GM21526 (cell line): ENCODE data around the gene CPN2.

Experiments used
- ATAC-seq: cut with Tn5 transposase; IDR thresholded peaks from one replicate; pipeline ENCODE4 v1.9.1; 2021; ENCODE audit warnings: moderate library complexity; ENCODE audit not compliant: unreplicated experiment, low FRiP score

The CPN2 gene

DNA sequence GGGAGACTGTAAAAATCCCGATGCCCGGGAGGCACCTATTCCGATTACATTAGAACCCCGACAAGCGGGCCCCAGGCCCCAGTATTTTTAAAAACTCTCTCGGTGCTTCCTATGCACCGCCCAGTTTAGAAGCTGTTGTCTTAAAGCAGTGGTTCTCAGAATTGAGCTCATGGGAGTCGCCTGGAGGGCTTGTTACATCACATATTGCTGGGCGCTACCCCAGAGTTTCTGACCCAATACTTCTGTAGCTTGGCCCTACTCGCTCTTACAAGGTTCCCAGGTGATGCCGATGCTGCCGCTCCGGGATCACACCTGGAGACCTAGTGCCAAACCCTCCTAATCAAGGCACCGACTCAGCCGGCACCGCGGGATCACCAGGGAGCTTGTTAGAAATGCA lies 35.2 kb downstream of the CPN2 start:
- ATAC-seq: no peak

DNA sequence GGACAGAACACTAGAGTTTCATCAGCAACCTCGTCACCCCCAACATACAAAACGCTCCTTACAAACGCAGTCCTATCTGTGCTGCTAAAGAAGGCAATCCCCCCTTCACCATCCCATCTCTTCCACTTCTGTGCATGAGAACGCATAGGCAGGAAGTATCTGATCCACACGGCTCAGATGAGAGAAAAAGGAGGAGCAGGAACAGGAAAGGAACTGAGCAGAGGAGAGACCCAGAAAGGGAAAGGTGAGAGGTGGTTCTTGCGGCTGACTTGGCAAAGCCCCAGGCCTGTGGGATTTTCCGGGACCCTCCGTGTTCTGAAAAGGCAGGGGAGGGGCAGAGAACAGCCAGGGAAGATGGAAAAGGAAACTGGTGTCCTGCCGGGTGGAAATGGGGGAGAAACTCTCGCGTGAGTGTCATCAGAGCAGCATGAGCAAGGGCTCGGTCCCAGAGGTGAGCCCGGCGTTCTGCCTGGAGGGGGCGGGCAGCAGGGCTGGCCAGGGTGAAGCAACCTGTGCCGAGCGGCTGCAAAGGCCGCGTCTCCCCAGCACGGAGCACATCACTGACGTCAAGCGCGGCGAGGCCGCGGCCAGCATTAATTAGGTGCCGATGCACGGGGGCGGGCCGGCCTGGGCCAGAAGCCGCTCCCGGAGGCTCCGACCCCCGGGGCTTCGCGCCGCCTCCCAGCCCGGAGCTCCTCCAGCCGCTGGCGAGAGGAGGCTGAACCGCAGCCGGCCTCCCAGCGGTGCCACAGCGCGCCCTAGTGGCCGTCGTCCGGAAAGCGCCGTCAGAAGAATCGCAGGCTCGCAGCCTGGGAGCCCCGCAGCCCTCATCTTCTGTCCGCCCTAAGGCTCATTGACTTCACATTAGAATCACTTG lies 35.8 kb downstream of the CPN2 start:
- ATAC-seq: peak; percentile 87

DNA sequence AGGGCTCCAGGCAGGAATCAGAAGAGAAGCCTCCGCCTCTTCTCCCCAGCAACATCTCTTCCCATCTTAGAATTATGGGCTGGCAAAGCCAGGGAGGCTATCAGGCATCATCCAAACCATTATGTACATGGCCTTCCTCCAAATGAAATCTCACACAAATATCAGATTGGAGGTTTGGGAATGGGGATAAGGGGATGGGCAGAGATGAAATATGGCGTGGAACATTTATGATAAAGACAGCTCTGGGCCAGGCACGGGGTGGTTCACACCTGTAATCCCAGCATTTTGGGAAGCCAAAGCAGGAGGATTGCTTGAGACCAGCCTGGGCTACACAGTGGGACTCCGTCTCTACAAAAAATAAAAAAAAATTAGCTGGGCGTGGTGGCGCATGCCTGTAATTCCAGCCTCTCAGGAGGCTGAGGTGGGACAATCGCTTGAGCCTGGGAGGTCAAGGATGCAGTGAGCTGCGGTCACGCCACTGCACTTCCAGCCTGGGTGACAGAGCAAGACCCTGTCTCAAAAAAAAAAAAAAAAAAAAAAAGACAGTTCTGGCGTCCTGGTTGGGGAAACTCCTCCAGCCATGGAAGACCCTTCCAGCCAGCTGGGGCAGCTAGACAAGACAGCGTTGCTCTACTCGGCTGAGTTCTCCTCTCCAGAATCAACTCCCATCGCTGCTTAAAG lies 36.6 kb downstream of the CPN2 start:
- ATAC-seq: no peak

DNA sequence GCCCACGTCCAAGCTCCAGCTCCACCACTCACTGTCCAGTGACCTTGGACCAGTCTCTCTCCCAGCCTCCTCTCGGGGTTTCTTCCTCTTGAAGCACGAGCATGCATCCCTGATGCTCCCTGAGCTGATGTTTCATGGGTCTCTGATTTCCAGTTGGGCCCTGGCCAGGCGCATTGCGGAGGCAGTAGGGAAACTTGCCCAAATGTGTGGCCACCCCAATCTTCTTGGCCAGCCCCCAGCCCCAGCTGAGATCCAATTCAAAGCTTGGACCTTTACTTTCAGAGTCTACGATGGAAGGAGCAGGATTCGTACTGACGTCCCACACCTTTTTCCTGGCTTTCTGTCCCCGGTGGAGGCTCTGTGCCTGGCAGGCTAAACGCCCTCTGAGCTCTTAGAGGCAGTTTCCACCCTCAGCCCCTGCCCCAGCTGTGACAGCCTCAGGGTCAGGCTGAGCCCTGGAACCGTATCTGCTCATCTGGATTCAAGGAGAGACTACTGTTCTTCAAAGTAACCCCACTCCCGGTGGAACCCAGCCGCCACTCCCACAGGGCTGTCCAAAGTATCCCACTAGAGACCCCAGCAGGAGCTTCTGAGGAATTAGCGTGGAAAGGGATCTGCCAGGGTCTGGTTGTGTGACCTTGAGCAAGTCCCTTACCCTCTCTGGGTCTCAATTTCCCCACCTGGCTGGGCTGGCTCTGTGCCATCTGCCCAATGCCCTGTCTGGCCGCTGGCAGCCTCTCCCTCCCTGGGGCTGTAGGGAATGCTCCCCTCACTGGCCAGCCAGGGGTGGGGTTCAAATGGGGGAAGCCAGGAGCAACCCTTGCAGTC lies 37.4 kb downstream of the CPN2 start:
- ATAC-seq: no peak

DNA sequence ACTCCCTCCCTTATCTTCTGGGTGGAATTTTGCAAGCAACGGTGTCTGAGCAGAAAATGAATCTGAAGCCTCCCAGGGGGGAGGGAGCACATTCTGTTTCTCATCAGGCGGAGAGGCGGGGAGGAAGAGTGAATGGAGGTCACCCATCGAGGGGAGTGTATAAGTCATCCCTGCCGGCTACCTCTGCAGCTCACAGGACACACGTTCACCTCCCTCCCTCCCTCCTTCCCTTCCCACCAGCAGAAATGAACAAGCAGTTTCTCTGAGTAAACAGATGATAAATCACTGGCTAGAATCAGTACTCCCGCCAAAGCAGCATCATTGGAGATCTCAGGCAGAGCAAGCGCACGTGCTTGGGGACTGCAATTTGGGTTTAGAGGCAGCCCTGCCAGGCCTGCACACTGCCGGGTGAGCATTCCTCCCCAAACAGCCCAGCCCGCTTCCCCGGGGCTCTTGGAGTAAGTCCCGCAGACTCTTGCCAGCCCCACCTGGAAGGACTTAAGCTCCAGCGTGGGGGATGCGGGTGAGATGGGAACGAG lies 38.3 kb downstream of the CPN2 start:
- ATAC-seq: no peak

DNA sequence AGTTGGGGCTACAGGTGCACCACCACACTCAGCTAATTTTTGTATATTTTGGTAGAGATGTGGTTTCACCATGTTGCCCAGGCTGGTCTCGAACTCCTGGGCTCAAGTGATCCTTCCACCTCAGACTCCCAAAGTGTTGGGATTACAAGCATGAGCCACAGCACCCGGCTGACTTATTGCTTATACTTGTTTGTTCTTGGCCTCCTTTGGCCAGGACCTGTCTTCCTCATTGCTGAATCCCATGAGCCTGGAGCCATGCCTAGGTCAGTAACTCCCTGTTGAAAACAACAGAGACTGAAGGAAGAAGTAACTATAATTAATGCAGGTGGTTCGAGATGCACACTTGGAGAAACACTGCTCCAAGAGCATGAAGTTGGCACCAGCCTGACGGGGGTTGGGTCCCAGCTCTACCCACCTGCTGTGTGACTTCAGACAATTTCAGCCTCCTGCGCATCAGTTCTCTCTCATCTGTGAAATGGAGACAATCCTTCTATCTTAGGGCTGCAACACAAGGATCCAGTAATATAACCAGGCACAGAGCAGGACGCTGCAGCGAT lies 38.9 kb downstream of the CPN2 start:
- ATAC-seq: no peak

DNA sequence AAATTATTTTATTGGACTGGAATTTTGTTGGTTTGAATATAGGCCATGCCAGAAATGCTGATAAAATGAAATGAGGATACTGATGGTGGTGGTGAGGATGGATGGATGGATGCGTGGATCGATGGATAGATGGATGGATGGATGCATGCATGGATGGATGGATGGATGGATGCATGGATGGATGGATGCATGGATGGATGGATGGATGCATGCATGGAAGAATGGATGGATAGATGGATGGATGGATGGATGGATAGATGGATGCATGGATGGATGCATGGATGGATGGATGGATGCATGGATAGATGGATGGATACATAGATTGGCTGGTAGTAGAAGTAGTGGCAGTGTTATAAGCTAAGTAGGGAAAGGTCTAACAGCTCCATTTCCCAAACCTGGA lies 40.1 kb downstream of the CPN2 start:
- no peak for ATAC-seq

DNA sequence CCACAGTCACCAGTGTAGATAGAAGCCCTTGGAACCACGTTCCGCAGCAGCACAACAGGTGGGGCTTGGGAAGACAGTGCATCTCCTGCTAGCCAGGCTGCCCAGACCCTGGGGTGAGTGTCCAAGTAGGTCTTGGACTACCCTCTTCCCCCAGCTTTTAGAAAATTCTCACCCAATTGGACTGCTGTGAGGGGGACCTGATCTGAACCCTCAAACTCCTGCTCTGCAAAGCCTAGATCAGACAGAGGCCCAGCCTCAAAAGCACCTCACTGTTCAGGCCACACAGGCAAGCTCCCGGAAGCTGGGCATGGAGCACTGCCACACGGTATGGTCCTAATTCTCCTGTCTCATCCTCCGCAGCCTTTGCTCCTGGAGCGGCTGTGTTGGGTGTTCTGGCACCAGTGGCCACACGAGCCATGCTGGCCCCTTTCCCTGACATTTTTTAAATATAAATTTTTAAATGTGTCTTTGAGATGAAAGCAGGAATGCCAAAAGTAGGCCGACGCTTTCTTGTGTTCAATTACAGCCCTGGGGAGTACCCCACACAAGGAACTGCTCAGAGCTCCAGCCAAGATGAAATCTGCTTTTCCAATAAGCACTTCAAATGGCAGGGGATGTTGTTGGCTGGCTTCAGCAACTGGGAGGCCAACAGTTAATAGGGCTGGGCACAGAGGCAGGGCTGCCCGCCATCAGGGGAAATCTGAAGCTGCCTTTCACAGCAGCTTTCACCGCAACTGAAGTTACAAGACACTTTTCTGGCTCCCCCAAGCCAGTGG lies 40.9 kb downstream of the CPN2 start:
- no peak for ATAC-seq

DNA sequence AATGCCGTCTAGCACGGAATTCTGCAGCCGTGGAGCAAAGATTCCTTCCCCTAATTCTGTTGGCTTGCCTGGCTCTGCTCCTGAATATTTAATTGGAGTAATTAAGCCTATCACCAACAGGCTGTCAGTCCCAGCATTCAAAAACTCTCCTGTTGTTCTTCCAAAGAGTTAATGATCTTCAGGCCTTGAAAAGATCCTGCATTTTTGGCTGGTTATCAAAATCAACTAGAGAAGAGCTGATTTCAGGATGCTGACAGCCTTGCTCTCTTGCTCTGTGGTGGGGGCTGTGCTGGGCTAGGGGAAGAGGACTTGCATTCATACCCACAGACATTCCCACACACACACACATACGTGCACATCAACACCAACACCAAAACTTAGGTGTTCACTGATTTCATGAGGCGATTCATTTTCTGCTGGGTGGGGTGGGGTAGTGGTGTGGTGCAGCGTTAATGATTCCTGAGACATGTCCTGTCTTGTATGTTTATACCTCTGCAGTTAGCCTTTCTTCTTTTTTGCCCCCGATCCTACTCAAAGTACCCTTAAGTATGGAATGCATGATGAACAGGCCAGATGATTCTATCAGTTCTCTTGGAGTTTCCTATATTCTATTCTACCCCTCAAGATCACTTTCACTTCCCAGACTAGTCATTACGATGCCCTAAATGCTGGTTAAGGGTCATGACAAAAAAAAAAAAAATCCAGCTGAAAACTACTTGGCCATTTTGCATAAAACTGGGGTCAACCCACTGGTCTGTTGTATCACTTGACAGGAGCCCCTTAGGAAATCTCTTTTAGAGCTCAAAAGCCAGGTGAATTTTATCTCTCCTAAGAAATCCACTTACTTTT lies 42.3 kb downstream of the CPN2 start:
- ATAC-seq: no peak

DNA sequence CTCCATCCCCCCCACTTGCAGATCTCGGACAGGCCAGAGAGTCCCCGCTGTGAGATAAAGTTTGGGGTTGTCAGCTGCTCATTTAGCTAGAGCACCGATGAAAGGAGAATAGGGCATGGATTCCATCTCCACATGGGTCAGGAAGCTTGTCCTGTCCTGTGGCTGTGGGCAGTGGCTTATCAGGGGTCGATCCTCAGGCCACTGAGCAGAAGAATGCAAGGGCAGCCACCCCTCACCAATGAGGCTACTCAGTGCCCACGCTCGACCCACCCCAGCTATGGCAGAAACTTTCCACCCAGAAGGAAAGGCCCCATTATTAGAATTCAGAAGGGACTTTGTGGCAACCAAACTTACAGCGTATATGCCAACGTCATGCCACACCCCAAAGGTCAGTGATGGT lies 43.3 kb downstream of the CPN2 start:
- no peak for ATAC-seq

DNA sequence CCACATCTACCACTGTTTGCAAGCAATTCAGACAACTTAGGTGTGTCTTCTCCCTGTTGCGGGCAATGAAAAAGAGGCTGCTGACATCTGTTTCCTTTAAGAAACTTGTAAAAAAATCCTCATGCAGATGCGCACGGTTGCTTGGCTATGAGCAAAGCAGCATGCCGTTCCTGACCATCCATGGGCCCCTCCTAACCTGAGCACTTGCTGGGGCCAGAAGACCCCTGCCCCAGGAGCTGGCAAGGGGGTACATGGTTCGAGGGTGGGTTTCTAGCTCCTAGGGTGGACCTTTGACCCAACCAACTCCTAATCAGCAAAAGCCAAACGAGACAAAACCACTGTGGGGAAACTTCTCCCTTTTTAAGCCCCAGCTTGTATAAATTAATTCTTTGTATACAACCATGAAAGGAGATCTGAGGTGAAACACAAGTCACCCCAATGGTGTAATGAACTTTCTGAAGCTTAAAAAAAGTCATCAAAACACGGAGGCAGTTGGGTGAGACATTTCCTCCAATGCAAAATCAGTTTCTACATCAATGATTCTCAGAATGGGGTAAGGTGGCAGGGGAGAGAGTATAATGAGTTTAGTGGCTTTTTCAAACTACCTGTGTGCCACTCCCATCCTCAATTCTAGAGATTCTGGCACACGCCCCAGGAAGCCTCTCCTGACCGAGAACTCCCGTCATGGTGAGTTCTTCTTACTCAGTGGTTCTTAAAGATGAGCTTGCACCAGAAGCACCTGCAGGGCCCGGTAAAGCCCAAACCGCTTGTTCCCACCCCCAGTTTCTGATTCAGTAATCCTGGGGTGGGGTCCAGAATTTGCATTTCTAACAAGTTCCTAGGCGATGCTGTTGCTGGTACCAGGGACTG lies 44.1 kb downstream of the CPN2 start:
- ATAC-seq: peak; percentile 49

DNA sequence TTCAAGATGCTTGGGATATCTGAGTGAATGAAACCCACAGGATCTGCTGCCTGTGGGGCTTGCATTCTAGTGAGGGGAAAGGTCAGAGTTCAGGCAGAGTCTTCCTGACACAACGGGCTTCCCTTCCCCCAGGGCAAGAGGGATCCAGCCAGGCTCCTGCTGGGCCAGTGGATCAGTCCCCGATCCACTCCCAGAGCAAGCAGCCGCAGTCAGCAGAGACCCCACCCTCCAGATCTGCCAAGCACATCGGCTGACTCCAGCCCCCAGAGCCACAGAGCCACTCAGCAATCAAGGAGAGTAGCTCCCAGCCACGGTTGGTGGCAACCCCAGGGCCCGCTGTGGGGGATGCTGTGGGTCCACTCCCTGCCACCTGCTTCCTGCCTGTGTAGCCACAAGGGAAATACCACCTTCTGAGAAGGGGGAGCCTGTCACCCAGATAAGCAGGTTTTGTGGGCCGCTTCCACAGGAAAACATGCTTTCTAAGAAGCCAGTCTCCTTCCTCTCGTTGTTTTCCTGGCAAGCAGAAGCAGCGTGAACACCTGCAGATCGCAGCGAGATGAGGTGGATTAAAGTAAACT lies 44.9 kb downstream of the CPN2 start:
- ATAC-seq: peak; percentile 38

DNA sequence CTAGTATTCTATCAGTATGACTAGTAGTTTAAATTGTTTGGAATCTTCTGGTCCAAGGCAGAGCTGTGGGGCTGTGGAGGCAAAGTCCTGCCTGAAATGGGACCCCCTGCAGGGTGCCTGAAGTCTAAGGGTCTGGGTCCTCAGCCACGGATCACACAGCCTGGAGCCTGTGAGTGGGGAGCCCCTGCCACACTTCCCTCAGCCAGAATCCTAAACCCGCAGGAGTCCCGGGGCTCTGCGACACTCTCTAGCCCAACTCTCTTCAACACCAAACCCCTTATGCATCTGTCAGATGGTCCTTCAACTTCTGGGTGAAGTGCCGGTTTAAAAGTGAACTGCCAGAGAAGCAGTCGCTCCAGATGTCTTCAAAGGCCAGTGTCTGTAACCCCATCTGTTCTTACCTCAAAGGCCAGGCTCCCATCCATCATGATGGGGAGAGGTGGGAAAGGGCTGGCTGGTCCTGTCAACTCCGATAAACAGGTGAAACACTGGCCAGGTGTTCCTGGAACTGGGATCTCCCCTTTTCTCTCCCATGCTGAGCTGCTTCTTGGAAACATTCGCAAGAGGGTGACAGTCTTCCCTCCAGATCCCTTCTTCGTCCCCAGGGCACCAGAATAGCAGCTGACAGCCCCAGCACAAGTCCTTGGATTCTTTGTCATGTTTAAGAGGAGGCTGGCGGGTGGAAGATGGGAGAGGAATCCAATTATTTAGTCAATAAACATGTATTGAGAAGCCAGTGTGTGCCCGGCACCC lies 45.6 kb downstream of the CPN2 start:
- no peak for ATAC-seq

DNA sequence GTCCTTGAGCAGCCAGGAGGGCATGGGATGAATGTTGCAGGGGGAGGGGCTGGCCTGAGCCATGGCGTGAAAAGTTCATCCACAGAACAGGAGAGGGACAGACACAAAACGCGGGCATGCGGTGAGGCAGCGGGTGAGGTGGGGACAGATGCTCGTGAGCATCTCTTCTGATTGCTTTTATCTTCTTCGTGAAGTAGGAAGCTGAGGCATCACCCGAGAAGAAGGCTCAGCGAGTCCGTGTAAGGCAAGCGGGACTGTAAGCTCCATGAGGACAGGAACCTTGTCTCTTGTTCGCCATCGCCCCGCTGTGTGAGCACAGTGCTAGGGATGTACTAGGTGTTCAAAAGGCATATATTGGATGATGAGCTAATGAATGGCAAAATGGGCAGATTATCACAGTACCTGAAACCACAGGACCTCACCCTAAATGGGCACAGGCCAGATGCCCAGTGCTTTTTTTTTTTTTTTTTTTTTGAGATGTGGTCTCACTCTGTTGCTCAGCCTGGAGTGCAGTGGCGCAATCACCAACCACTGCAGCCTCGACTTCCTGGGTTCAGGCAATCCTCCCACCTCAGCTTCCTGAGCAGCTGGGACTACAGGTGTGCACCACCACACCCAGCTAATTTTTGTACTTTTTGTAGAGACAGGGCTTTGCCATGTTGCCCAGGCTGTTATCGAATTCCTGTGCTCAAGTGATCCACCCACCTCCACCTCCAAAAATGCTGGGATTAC lies 46.8 kb downstream of the CPN2 start:
- ATAC-seq: no peak

DNA sequence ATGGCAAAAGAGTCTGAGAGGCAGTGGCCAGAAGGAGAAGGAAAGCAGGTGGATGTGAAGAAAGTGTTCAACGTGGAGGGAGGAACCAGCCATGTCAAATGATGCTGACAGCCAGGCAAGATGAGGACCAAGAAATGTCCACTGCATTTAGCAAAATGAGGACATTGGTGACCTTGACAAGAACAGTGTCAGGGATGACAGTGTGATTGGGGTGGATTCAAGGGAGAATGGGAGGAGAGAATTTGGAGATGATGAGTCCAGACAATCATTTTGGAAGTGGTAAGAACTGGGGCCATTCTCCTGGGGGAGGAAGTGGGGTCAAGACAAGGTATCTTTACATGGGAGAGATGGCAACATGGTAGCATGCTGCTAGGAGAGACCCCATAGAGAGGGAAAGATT lies 47.4 kb downstream of the CPN2 start:
- no peak for ATAC-seq

DNA sequence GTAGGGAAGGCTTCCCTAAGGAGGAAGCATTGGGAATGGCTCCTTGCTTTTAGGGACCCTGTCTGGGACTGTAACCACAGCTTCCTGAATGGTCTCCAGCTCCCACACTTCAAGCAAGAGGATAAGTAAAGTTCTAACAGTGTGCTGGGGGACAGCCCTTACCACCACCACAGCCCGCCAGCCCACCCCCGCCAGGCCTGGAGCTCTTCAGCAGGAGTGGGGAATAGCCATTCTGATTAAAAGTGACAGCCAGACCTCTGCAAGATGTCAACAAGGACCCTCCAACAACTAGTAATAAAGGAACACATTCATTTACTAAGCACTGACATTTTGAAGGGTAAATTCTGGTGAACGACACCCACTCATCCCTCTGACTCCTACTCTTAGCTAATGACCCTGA lies 49.4 kb downstream of the CPN2 start:
- no peak for ATAC-seq
